GM12892 (cell line): ENCODE results near the gene SPRY1.

Experiments
- POLR2A ChIP-seq: IDR thresholded peaks from 2 replicates; pipeline ENCODE4 v1.6.1; 2011; ENCODE audit warnings: low read depth, low read length, control low read depth
- TAF1 ChIP-seq: IDR thresholded peaks from 2 replicates; pipeline ENCODE4 v1.6.1; 2011; ENCODE audit warnings: low read depth, mild to moderate bottlenecking, control low read depth, low read length, borderline replicate concordance

DNA sequence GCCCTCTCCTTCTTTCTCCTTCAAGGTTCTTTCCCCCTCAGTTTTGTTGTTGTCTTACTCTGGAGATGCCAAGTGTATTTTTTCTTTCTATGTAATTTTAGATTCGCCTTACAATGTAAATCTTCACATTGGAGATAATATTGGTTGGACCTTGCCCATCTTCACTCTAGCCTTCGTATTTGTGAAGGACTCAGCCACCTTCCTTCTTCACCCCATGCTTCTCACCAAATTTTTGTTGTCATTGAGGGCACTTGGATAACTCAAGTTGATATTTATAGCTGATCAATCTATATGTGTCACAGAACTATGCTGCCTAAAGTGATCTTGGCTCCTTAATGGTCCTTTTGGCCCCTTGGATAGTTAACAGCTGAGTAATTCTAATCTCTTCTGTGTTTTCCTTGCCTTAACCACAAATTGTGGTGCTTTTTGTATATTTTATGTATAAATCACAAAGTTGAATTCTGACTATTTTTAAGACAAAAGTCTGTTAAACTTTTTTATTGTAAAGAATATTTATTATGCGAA lies 6.5 kb downstream of the SPRY1 start:
- TF ChIP-seq TAF1 (no peak), POLR2A (no peak)
